CD4-positive, alpha-beta T cell treated with Interferon gamma for 1 hour (primary cell): Measurements from ENCODE around the gene SPX.

Experiments used
- DNase-seq: peaks from one replicate; pipeline ENCODE4 v3.0.0-alpha.2; 2020

Gene SPX

GRCh38 chr12:21526053-21526452 lies at the start of gene SPX:
Gene SPX, plus strand, starts transcription at chr12:21526296. Its CDS starts 177 bp downstream, at chr12:21526473.
- DNase-seq: no peak

- no peak for DNase-seq
These were observed 49.1 kb upstream of the SPX start for GRCh38 chr12:21476949-21477348.

GRCh38 chr12:21478756-21479455 lies 47.2 kb upstream of the SPX start:
- no peak for DNase-seq

GRCh38 chr12:21483531-21483930 lies 42.6 kb upstream of the SPX start:
- DNase-seq: no peak

- DNase-seq: no peak
These were observed 40.1 kb upstream of the SPX start for GRCh38 chr12:21485998-21486397.

- no peak for DNase-seq
These were observed 26.3 kb upstream of the SPX start for GRCh38 chr12:21499765-21500164.

GRCh38 chr12:21500786-21501257 lies 25.3 kb upstream of the SPX start:
- no peak for DNase-seq

- peak; percentile 91 for DNase-seq
These were observed 24.6 kb upstream of the SPX start, which contains the start of the genes GOLT1B and RECQL for GRCh38 chr12:21501258-21502163. Gene GOLT1B, plus strand, starts transcription at chr12:21501789. Its CDS starts 135 bp downstream, at chr12:21501924. Gene RECQL, minus strand, starts transcription at chr12:21501635. Its CDS starts 2,065 bp downstream, at chr12:21499570.

- DNase-seq: peak; percentile 9
These were observed 24.0 kb upstream of the SPX start for GRCh38 chr12:21502164-21502496.

- no peak for DNase-seq
These were observed 23.2 kb upstream of the SPX start for GRCh38 chr12:21502872-21503271.

GRCh38 chr12:21505888-21506287 lies 20.2 kb upstream of the SPX start:
- DNase-seq: no peak

- DNase-seq: no peak
These were observed 18.2 kb upstream of the SPX start for GRCh38 chr12:21507849-21508248.

- DNase-seq: no peak
These were observed 16.3 kb upstream of the SPX start for GRCh38 chr12:21509768-21510167.

GRCh38 chr12:21516281-21516680 lies 9.8 kb upstream of the SPX start:
- DNase-seq: no peak

GRCh38 chr12:21518451-21518850 lies 7.6 kb upstream of the SPX start:
- DNase-seq: no peak

GRCh38 chr12:21521541-21521940 lies 4.6 kb upstream of the SPX start:
- DNase-seq: no peak

GRCh38 chr12:21523148-21523547 lies 2.9 kb upstream of the SPX start:
- no peak for DNase-seq

- no peak for DNase-seq
These were observed 737 bp downstream of the SPX start for GRCh38 chr12:21526721-21527345.

GRCh38 chr12:21527451-21528180 lies 1.5 kb downstream of the SPX start:
- peak; percentile 38 for DNase-seq

- no peak for DNase-seq
These were observed 2.9 kb downstream of the SPX start for GRCh38 chr12:21528953-21529352.

- DNase-seq: no peak
These were observed 3.4 kb downstream of the SPX start for GRCh38 chr12:21529456-21529855.

- no peak for DNase-seq
These were observed 12.1 kb downstream of the SPX start for GRCh38 chr12:21538061-21538653.
